GM12891 (cell line): Measurements from ENCODE around the gene NCAPD2.

Source experiments
- POLR2A ChIP-seq: IDR thresholded peaks from 2 replicates; pipeline ENCODE4 v1.6.1; 2011; ENCODE audit warnings: low read depth, low read length, control low read depth
- POLR2AphosphoS5 ChIP-seq: IDR thresholded peaks from 2 replicates; pipeline ENCODE4 v1.6.1; 2011; ENCODE audit warnings: low read depth, low read length, control low read depth

- TF ChIP-seq POLR2A (no peak), POLR2AphosphoS5 (no peak)
These were observed 55.8 kb downstream of the NCAPD2 start for GRCh38 chr12:6549684-6550151.
